Fibroblast of skin of right quadriceps (primary cell): ENCODE data around the gene CTNNA3.
A peak's percentile ranks its signal among the peaks of the same experiment; 100 is the strongest.
"Not testable (repeated sequence)": the region's sequence is repeated elsewhere in the genome, so short reads cannot be mapped to it uniquely, and the experiment has no call there.

Experiments
- DNase-seq: peaks from one replicate; pipeline ENCODE4 v3.0.0-alpha.2; 2013

Gene CTNNA3

GRCh38 chr10:66350622-66351399, 1345.2 kb downstream of the CTNNA3 start:
- DNase-seq: no peak

GRCh38 chr10:66349726-66350125, 1346.3 kb downstream of the CTNNA3 start:
- DNase-seq: peak; percentile 3

- DNase-seq: no peak
Observed at GRCh38 chr10:66349076-66349475, 1346.9 kb downstream of the CTNNA3 start.

- DNase-seq: no peak
Observed at GRCh38 chr10:66337211-66337610, 1358.8 kb downstream of the CTNNA3 start.

GRCh38 chr10:66336791-66337190, 1359.2 kb downstream of the CTNNA3 start:
- DNase-seq: no peak

- not testable (repeated sequence) for DNase-seq
Observed at GRCh38 chr10:66335753-66336152, 1360.2 kb downstream of the CTNNA3 start.

GRCh38 chr10:66329147-66329546, 1366.8 kb downstream of the CTNNA3 start:
- no peak for DNase-seq

GRCh38 chr10:66326876-66327275, 1369.1 kb downstream of the CTNNA3 start:
- no peak for DNase-seq

- no peak for DNase-seq
Observed at GRCh38 chr10:66322777-66323176, 1373.2 kb downstream of the CTNNA3 start.

GRCh38 chr10:66321723-66322665, 1374.0 kb downstream of the CTNNA3 start:
- no peak for DNase-seq

- no peak for DNase-seq
Observed at GRCh38 chr10:66318761-66319160, 1377.2 kb downstream of the CTNNA3 start.

GRCh38 chr10:66307826-66308225, 1388.2 kb downstream of the CTNNA3 start:
- no peak for DNase-seq

- no peak for DNase-seq
Observed at GRCh38 chr10:66301078-66301477, 1394.9 kb downstream of the CTNNA3 start.

GRCh38 chr10:66295602-66296001, 1400.4 kb downstream of the CTNNA3 start:
- no peak for DNase-seq

GRCh38 chr10:66294538-66294937, 1401.5 kb downstream of the CTNNA3 start:
- DNase-seq: no peak

GRCh38 chr10:66292922-66293321, 1403.1 kb downstream of the CTNNA3 start:
- DNase-seq: no peak

GRCh38 chr10:66292456-66292855, 1403.5 kb downstream of the CTNNA3 start:
- DNase-seq: no peak

- DNase-seq: no peak
Observed at GRCh38 chr10:66291133-66291532, 1404.9 kb downstream of the CTNNA3 start.

- DNase-seq: no peak
Observed at GRCh38 chr10:66284621-66285020, 1411.4 kb downstream of the CTNNA3 start.

GRCh38 chr10:66283874-66284464, 1412.0 kb downstream of the CTNNA3 start:
- DNase-seq: no peak

GRCh38 chr10:66283064-66283463, 1412.9 kb downstream of the CTNNA3 start:
- no peak for DNase-seq

GRCh38 chr10:66281327-66281726, 1414.7 kb downstream of the CTNNA3 start:
- no peak for DNase-seq

GRCh38 chr10:66277481-66277880, 1418.5 kb downstream of the CTNNA3 start:
- no peak for DNase-seq
